Stimulated activated CD4-positive, alpha-beta T cell treated with anti-CD3 and anti-CD28 coated beads, Interleukin-1b, Interleukin-23, amount 100 ng/mL, for 1 hour (primary cell): ENCODE data around the gene CCSER1.

Source experiments
- DNase-seq, 2 donors: peaks; one replicate each; pipeline ENCODE4 v3.0.0-alpha.2; 2020; ENCODE audit warnings: low read depth in 2 of 2

The CCSER1 gene

GRCh38 chr4:90951037-90951436 is 823.8 kb downstream of the CCSER1 start:
- no peak for DNase-seq

DNA sequence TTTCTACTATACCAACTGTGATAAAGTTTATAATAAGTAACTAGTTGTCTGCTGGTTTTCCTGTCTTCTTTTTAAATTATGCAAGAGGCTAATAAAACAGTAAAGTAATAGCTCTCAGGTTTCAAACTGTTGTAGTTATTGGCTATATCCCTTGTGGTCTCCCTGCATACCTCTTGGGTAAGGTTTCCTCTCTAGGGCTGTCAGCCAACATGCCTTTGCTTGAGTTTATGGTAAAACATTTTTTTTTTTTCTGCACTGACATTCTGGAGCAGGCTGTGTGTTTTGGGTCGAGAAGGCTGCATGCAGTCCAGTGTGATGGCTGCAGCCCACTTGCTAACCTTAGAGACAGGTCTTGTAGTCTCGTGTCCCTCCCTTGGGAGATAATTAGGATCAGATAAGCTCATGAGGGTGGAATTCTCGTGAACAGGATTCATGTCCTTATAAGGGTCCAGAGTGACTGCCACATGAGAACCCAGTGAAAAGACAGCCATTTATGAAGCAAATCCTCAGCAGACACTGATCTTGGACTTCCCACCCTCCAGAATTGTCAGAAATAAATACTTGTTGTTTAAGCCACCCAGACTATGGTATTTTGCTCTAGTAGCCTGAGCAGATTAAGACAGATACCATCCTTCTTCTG is 831.2 kb downstream of the CCSER1 start:
- DNase-seq = no peak

GRCh38 chr4:90960433-90960832 is 833.2 kb downstream of the CCSER1 start:
- DNase-seq = no peak

GRCh38 chr4:90960840-90961239 is 833.6 kb downstream of the CCSER1 start:
- no peak for DNase-seq

DNA sequence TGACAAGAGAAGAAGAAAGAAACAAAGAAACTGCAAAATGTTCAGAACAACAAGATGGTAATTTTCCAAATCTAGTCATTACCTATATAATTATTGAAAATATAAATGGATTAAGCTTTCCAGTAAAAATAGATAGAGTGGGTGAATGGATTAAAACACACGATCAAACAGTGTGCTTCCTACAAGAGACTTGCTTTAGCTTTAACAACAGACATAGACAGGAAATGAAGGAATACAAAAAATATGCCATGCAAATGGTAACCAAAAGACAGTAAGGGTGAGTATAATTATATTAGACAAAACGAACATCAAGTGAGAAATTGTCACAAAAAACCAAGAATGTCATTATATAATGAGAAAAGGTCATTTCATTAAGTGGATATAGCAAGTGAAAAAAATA is 842.8 kb downstream of the CCSER1 start:
- DNase-seq = no peak

DNA sequence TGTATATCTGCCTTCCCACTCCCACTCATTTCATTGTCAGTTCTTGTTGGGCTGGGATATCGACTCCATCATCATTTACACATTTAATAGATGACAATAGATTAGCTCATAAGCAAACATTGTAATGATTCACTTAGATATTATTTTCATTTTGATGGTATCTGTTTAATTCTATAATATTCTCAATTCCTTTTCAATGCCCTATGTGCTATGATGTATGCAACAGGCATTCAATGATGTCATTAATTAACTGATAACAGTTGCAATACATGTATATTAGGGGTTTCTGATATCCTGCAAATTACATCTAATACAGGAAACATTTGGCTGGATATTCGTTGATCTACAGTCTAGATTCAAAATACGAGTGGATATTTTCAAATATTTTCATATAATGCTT is 850.5 kb downstream of the CCSER1 start:
- DNase-seq = no peak

GRCh38 chr4:90979556-90979955 is 852.4 kb downstream of the CCSER1 start:
- no peak for DNase-seq

- DNase-seq = no peak
Observed at GRCh38 chr4:90982813-90983212, 855.6 kb downstream of the CCSER1 start.

GRCh38 chr4:90990284-90990683 is 863.1 kb downstream of the CCSER1 start:
- no peak for DNase-seq

DNA sequence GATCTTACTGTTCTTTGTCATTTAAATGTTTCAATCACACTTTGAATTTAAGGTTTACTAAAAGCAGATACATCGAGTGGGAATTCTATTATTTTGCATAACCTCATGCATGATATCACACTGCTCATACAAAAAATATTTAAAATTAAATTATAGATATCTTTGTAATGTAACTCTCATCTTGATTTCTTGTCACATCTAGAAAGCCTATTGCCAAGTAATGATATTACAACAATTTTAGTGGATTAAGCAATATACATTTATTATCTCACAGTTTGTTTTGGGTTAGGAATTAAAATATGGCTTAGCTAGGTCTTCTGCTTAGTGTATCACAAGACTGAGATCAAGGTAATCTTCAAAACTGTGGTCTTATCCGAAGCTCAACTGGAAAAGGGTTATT is 865.0 kb downstream of the CCSER1 start:
- DNase-seq = no peak

DNA sequence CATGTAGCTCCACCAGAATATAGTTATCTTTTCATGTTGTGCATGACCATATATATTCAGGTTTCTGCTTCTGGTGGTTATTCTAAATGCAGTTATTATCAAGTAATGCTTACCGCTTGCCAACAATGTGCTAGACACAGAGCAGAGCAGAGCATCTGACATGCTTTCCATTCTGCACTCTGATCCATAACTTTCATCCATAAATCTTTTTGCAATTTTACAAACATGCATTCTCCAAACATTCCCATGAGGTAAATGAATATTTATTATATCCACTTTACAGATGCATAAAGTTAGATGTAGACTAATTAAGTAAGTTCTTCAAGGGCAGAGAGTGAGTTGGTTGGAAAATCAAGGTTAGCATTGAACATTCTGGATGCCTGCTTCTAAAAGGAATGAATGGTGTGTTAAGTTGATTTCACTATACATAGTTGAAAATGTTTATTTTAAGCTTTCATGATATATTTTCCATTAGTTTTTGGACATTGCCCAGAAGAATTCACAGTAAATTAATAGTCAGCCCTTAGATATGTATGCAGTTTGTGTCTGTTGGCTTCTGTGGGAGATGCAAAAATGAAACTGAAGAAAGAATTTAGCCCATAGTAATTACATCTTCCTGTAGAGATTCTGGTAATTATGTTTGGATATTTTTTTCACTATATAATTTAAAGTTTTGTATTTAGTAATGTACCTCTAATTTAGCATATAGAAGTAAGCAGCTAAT is 867.8 kb downstream of the CCSER1 start:
- DNase-seq = no peak

GRCh38 chr4:90995996-90996395 is 868.8 kb downstream of the CCSER1 start:
- DNase-seq = no peak

GRCh38 chr4:90996813-90997212 is 869.6 kb downstream of the CCSER1 start:
- DNase-seq = no peak

GRCh38 chr4:91015861-91016260 is 888.7 kb downstream of the CCSER1 start:
- DNase-seq = no peak

GRCh38 chr4:91019513-91019912 is 892.3 kb downstream of the CCSER1 start:
- DNase-seq = no peak

GRCh38 chr4:91025241-91026148 is 898.3 kb downstream of the CCSER1 start:
- no peak for DNase-seq

GRCh38 chr4:91028228-91028627 is 901.0 kb downstream of the CCSER1 start:
- DNase-seq = no peak

GRCh38 chr4:91031761-91032160 is 904.6 kb downstream of the CCSER1 start:
- DNase-seq = no peak

GRCh38 chr4:91032725-91033445 is 905.7 kb downstream of the CCSER1 start:
- DNase-seq = no peak

- DNase-seq = no peak
Observed at GRCh38 chr4:91035276-91035675, 908.1 kb downstream of the CCSER1 start.

DNA sequence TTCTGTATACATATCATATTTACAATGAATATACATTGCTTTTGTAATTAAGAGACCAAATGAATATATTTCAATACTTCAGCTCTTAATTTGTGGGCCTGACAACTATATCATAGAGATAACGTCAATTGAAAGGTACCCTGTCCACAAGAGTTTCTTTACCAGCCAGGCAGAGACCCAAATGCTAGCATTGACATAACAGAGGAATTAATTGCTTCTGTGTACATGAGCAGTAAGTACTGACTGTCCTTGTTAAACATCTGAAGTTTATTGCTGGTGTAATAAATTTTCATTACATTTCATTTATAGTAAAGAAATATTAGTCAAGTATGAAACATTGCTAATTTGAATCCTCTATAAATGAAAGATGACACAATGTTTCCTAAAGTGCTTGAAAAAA is 910.8 kb downstream of the CCSER1 start:
- no peak for DNase-seq

- DNase-seq = no peak
Observed at GRCh38 chr4:91057871-91058270, 930.7 kb downstream of the CCSER1 start.
